ENCODE data around the gene HSD11B1.

The HSD11B1 gene

GRCh38 chr1:209704584-209704983 is at the start of gene HSD11B1:
Gene HSD11B1 (plus strand): TSS chr1:209704846. CDS start chr1:209704943, 97 bp downstream.
- DNase-seq, result no peak

GRCh38 chr1:209655411-209656231 is 49.0 kb upstream of the HSD11B1 start:
- no peak for DNase-seq

GRCh38 chr1:209657140-209657879 is 47.3 kb upstream of the HSD11B1 start:
- DNase-seq, result no peak

DNA sequence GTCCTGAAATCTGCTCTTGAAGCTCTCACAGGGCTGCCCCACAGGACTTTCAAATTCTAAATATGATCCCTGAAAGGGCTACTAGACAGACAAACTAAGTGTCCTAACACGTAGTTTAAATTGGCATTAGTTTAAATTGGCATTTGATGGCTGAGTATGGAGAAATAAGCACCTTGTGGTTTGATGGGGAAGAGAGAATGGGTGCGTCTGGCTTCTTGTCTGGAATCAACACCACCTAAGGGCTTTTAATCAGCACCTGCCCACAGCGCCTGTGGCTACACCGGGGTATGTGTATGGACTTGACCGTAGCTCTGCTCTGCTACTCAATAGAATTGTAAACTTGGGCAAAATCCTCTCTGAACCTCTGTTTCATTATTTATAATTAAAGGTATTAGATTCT is 46.7 kb upstream of the HSD11B1 start:
- no peak for DNase-seq

- no peak for DNase-seq
Measured at GRCh38 chr1:209659909-209660308, 44.7 kb upstream of the HSD11B1 start.

DNA sequence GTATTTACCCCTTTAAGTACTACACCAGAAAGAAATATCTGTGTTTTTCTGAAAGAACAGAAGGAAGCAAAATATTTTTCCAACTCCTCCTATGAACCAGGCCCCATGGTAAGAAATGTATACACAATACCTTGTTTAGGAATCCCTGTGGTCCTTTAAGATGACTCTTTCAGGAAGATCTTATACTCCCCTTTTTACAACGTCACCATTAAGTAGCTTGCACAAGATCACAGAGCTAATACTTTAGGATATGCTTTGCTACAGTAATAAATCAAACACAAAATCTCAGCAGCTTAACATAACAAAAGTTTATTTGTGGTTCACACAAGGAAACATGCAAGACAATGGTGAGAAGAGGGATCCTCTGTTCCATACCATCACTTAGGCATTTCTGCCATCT is 43.6 kb upstream of the HSD11B1 start:
- no peak for DNase-seq

- DNase-seq, result no peak
Measured at GRCh38 chr1:209662879-209663327, 41.7 kb upstream of the HSD11B1 start.

DNA sequence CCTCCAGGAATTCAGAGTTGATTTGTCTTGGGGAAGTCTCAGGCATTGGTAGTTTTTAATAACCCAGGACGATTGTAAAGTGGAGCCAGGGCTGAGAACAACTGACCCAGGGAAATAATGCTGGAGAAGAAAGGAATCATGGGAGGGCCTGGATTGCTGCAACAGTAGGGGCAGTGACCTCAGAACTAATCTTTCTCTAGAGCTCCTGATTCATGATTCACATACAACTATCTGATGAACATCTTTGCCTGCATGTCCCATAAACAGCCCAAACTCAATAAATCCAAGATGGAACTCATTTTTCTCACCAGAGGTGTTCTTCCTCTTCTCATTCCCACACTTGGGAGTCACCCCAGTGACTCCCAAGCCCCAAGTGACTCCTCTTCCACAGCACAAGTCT is 37.5 kb upstream of the HSD11B1 start:
- no peak for DNase-seq

DNA sequence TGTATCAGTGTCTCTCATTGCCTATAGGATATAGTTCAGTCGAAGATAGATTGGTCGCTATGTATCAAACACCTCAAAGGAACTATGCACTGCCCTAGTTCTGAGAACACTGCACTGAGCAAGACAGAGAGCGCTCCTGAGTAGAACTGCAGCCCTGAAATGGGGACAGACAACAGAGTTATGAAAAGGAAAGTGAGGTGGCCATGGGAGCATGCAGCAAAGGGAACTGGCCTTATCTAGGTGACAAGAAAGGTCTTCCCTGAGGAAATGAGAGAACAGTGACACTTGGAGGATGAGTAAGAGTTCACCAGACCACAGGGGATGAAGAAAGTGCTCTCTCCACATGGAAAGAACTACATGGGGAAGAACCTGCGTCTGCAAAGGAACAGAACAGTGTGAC is 36.9 kb upstream of the HSD11B1 start:
- DNase-seq, result no peak

GRCh38 chr1:209670441-209671082 is 34.1 kb upstream of the HSD11B1 start:
- no peak for DNase-seq

GRCh38 chr1:209672705-209673630 is 31.7 kb upstream of the HSD11B1 start:
- no peak for DNase-seq

DNA sequence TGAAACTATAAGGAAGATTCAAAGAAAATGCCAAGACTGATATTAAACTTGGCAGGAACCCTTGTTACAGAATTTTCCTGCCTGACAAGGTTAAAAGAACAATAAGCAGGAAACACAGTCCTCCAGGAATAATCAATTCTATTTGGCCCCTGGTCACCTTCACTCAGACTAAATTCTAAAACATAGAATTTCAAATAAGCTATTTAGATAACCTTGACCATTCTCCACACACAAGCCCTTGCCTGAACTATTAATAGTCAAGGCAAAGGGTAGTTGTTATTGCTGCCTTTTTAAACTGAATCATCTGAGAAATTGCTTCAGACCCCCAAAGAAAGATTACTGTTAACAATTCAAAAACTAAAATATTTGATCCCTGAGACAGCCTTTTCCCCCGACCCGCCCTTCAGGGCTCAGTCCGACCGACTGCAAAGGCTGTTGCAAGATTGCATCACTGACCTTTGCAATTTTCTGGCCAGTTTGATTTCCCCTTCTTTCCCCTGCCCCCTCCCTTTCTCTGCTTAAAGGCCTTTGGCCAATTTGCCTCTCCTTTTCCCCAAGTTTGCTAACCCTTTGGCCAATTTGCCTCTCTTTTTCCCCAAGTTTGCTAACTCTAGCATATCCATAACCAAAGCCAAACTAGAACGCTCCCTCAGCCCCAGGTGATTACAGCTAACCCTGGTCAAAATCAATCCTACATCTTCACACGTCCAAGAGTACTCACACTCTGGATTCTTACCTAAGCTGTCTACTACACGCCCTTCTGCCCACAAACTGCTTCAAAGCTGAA is 30.8 kb upstream of the HSD11B1 start:
- DNase-seq, result no peak

- DNase-seq, result no peak
Measured at GRCh38 chr1:209674957-209675564, 29.6 kb upstream of the HSD11B1 start, which contains the start of gene G0S2. Gene G0S2 (plus strand): TSS chr1:209675412. CDS start chr1:209675685, 273 bp downstream.

DNA sequence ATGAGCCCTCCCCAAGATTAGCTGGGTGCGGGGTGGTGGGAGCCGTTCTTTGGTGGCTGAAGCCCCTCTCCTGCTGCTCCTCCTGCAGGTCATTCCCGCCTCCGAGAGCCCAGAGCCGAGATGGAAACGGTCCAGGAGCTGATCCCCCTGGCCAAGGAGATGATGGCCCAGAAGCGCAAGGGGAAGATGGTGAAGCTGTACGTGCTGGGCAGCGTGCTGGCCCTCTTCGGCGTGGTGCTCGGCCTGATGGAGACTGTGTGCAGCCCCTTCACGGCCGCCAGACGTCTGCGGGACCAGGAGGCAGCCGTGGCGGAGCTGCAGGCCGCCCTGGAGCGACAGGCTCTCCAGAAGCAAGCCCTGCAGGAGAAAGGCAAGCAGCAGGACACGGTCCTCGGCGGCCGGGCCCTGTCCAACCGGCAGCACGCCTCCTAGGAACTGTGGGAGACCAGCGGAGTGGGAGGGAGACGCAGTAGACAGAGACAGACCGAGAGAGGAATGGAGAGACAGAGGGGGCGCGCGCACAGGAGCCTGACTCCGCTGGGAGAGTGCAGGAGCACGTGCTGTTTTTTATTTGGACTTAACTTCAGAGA is 29.0 kb upstream of the HSD11B1 start:
- DNase-seq, result no peak

- DNase-seq, result no peak
Measured at GRCh38 chr1:209678981-209679539, 25.6 kb upstream of the HSD11B1 start.

DNA sequence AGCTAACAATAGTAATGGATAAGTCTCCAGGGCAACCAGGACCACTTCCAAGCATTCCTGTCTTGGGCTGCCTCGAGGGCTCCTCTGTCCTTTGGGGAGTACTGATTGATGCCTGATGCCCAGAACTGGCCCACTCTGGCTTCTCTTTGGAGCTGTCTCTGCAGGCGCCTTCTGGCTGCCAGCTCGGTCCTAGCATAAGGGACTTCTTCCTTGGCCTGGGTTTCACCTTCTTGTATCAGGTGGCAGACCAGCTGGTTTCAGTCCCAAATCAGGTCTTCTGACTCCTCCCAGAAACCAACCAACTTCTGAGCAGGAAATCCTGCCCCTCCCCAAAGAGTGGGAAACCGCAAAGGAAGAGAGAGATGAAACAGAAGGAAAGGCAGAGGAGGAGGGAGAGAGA is 18.8 kb upstream of the HSD11B1 start:
- DNase-seq, result no peak

- DNase-seq, result no peak
Measured at GRCh38 chr1:209686322-209686721, 18.3 kb upstream of the HSD11B1 start.

- DNase-seq, result no peak
Measured at GRCh38 chr1:209688746-209689234, 15.9 kb upstream of the HSD11B1 start.

GRCh38 chr1:209689477-209689876 is 15.2 kb upstream of the HSD11B1 start:
- DNase-seq, result no peak

DNA sequence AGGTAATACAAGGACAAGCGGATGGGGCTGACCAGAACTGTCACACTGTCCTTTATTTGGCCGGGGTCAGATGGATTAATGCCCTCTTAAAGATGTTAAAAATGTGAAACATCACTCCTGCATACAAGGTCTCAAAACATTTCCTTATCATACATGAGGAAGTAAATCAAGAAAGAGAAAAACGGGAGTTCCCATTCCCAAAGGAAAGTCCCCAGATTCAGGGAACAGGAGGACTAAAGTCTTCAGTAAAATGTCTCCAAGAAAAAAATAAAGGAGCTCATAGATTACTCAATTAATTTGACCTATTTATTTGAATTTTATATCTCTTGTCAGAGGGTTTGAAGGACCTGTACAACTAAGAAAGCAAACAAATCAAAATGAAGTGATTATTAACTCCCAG is 13.4 kb upstream of the HSD11B1 start:
- no peak for DNase-seq
